Measurements from ENCODE around the gene PAX4. TPM values are rescaled to one million over a fixed set of nuclear protein-coding genes. Genes with fewer than 3 reads are reported as not detected.

PAX4 gene
- total RNA-seq, 1 experiment from 2014 or later, result not detected

DNA sequence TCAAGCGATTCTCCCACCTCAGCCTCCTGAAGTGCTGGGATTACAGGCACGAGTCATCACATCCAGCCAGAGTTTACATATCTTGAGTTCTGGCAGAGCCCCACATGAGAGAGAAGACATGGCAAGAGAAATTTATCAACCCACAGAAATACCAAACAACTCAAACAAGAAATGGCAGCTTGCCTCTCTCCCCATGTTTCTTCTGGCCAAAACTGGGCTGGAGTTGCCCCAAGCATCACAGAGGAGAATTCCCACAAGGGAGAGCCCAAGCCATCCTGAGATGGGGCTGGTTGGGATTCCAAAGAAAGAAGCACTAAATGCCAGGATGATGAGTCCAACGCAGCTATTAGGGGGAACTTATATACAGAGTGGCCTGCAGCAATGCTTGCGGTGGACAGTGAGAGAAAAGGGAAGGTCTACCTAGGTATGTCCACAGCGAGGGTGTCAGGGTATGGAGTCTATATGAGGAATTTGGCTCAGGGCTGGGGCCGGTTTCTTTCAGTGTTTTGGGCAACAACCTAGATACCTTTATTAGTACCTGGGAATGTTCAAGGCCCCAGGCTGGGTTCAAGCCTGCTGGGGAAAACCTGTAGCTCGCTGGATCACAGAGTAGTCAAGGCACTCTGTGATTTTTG is 14.5 kb upstream of the PAX4 start:
- RAD21 ChIA-PET (ENCODE audit: low non-redundant PET in 1 of 2, low total read pairs in 2 of 2, uncharacterized antibody in 2 of 2, unreplicated experiment in 2 of 2), result no interaction called here
- no peak overlapping the region for H3K4me2 ChIP-seq (ENCODE audit: low read length)
- DNase-seq (ENCODE audit: low read depth, low spot score) (no peak), ATAC-seq (no peak)
- no peaks in the 10 kb centered on the region for H3K27me3 ChIP-seq (ENCODE audit: insufficient read depth, low read length)
- CTCF ChIA-PET, result no interaction called here
- no peak overlapping the region for H3K27ac ChIP-seq (ENCODE audit: low read depth, low read length)
- intact Hi-C loops (cut with micrococcal nuclease), result no loop called here
- H3K79me2 ChIP-seq (ENCODE audit: insufficient read depth, low read length), result no peaks in the 10 kb centered on the region
- H3K36me3 ChIP-seq (ENCODE audit: control insufficient read depth in 1 of 2, insufficient read depth in 2 of 2, low read length in 2 of 2), result no peaks in the 10 kb centered on the region
- no TSS peak for BruUV-seq (replicated peaks)
- no peak overlapping the region for H3K4me3 ChIP-seq (replicated peaks in 1 of 2; ENCODE audit: low read depth in 1 of 2, low read length in 2 of 2)
- H3K9me2 ChIP-seq (ENCODE audit: insufficient read depth), result no peaks in the 10 kb centered on the region
- peaks cover 2 to 17% of the 10 kb centered on the region in 2 experiments; a peak in 2 of 4 replicates for H3K4me1 ChIP-seq (ENCODE audit: control insufficient read depth in 1 of 2, insufficient read depth in 2 of 2, low read length in 2 of 2)
- no peak overlapping the region for H2AFZ ChIP-seq (ENCODE audit: low read depth, low read length, poor library complexity, severe bottlenecking)
- TF ChIP-seq FOSL1 (IDR thresholded peaks at IDR 0.05; ENCODE audit: low read depth) (no peak), YY1 (IDR thresholded peaks at IDR 0.05; ENCODE audit: extremely low read depth, insufficient replicate concordance, low read depth, low read length) (no peak), ZFX (IDR thresholded peaks at IDR 0.05) (no peak), CBX3 (IDR thresholded peaks at IDR 0.05; ENCODE audit: low read depth) (no peak), TCF7L2 (IDR thresholded peaks at IDR 0.05; ENCODE audit: borderline replicate concordance, extremely low read depth, insufficient read depth, insufficient read length) (no peak), SP1 (IDR thresholded peaks at IDR 0.05; ENCODE audit: low read depth) (no peak), EGR1 (IDR thresholded peaks at IDR 0.05; ENCODE audit: low read depth) (no peak), CEBPB (IDR thresholded peaks at IDR 0.05; ENCODE audit: low read depth) (no peak), ELF1 (IDR thresholded peaks at IDR 0.05; ENCODE audit: borderline replicate concordance, low read depth) (no peak), EZH2 (IDR thresholded peaks at IDR 0.05) (no peak), JUND (IDR thresholded peaks at IDR 0.05) (no peak), POLR2AphosphoS5 (IDR thresholded peaks at IDR 0.05; ENCODE audit: low read depth, low read length) (no peak), ZNF274 (IDR thresholded peaks at IDR 0.05; ENCODE audit: low read depth, low read length) (no peak)
- TF ChIP-seq, protein P1, sequence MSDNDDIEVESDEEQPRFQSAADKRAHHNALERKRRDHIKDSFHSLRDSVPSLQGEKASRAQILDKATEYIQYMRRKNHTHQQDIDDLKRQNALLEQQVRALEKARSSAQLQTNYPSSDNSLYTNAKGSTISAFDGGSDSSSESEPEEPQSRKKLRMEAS (IDR thresholded peaks at IDR 0.05), result no peak
- TF ChIP-seq, protein P2, sequence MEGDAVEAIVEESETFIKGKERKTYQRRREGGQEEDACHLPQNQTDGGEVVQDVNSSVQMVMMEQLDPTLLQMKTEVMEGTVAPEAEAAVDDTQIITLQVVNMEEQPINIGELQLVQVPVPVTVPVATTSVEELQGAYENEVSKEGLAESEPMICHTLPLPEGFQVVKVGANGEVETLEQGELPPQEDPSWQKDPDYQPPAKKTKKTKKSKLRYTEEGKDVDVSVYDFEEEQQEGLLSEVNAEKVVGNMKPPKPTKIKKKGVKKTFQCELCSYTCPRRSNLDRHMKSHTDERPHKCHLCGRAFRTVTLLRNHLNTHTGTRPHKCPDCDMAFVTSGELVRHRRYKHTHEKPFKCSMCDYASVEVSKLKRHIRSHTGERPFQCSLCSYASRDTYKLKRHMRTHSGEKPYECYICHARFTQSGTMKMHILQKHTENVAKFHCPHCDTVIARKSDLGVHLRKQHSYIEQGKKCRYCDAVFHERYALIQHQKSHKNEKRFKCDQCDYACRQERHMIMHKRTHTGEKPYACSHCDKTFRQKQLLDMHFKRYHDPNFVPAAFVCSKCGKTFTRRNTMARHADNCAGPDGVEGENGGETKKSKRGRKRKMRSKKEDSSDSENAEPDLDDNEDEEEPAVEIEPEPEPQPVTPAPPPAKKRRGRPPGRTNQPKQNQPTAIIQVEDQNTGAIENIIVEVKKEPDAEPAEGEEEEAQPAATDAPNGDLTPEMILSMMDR (IDR thresholded peaks at IDR 0.05 in 2 of 3, conservative IDR thresholded peaks at IDR 0.05 in 1 of 3; ENCODE audit: borderline replicate concordance in 1 of 3, insufficient read depth in 1 of 3, low read depth in 2 of 3, low read length in 2 of 3), result no peak
- POLR2A ChIA-PET, result no interaction called here
- H3K9me3 ChIP-seq (ENCODE audit: control insufficient read depth in 1 of 2, insufficient read depth in 1 of 2, low read depth in 1 of 2, low read length in 2 of 2), result no peaks in the 10 kb centered on the region
- H3K9ac ChIP-seq (ENCODE audit: low read length), result no peak overlapping the region
- no peaks in the 10 kb centered on the region for H4K20me1 ChIP-seq (ENCODE audit: insufficient read depth)

All from HCT116 (cell line).